ENCODE results near the gene TMC3.
A peak's percentile ranks its signal among the peaks of the same experiment; 100 is the strongest.
"Not testable (repeated sequence)": the region's sequence is repeated elsewhere in the genome, so short reads cannot be mapped to it uniquely, and the experiment has no call there.

Gene TMC3

DNA sequence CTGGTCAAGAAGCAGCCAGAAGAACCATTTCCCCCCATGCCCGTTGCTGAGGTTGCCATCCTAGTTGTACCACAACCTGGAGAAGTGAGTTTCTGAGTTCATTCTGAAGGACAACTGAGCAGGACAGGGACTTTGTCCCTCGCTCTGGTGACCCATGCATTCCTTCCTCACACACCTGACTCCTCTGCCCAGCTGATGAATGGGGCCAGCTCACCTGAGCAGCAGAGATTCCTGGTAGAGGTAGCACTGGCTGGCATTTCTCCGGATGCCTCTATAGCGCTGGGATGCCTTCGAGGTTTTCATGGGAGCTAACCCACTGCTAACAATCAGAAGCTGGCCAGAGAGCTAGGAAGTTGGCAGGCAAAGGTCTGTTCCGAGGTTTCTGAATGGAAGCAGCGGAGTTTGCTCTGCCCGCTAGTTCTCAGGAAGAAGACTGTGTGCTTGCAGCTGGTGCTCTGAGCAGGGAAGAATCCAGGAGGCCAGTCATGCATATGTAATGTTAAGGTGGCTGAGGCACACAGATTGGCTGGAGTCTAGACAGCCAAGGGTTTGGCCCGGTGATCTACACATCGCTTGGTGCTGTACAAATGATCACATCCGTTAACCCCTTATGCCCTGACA is at the start of gene TMC3:
TMC3 (minus strand) TSS at position 439 of the 621 bp plus-strand sequence; CDS start at position 303, 136 bp downstream.
- no peak for DNase-seq

DNA sequence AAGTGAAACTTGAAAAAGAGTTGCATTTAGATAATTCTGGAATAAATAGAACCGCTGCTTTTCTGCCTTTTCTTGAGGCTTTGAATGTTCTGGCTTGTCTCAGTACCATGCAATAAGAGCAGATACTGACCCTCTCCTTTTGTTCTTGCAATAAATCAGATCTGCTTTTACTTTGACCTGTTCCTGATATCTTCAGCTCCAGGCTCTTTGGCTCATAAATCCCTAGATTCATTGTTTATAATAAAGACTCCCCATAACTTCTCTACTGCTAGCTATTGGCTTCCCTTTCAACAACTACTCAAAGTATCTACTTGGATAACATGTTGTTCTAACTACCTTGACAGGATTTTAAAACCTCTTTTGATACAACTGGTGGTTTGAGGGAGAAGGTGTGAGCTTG is 47.4 kb upstream of the TMC3 start:
- no peak for DNase-seq

DNA sequence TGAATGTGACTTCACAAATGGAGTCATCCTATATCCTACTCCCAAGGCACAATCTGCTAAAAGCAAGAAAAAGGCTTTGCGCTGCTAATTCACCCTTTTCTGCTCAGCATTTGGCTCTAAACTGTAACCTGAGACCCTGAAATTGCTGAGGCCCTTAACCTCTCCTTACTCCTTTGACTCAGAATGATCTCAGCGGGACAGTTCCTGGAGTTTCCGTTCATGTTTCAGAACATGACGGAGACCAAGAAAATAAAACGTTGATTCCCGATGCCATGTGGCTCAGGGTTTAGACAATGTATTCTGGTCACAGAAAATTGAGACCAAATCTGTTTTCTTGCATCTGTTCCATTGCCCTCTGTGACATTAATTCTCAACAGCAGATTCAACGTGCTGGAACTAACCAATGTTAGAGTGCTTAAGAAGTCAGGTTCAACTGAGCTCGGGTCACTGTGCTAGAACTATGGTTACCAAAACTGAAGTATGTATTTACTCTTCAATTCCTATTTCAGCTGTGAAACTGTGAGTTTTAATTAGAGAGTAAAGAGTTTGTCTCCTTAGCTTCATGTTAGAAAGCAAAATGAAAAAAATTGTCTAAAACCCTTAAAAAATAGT is 45.4 kb upstream of the TMC3 start:
- DNase-seq = peak; percentile 38

DNA sequence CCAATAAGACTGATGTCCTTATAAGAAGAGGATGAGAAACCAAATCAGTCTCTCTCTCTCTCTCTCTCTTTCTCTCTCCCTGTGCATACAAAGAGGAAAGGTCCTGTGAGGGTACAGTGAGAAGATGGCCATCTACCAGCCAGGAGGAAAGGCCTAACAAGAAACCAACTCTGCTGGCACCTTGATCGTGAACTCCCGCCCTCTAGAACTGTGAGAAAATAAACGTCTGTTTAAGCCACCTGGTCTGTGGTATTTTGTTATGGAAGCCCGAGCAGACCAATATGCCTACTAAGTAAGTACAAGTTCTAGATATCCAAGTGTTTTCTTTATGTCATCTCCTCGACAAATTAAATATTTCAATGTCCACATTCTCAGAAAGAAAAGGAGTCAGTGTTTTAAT is 44.9 kb upstream of the TMC3 start:
- DNase-seq = no peak

DNA sequence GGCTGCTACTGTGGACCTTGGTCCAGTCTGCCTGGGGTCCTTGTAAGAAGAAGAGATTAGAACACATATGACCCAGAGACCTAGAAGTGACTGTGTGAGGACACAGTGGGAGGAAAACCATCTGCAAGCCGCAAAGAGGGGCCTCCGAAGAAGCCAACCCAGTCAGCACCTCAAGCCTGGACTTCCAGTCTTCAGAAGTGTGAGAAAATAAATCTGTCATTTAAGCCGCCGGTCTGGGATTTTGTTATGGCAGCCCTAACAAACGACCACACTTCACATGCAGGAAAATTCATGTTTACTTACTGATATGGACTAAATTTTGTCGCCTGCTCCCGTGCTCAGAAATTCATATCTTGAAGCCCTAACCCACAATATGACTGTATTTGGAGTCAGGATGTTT is 44.4 kb upstream of the TMC3 start:
- no peak for DNase-seq

DNA sequence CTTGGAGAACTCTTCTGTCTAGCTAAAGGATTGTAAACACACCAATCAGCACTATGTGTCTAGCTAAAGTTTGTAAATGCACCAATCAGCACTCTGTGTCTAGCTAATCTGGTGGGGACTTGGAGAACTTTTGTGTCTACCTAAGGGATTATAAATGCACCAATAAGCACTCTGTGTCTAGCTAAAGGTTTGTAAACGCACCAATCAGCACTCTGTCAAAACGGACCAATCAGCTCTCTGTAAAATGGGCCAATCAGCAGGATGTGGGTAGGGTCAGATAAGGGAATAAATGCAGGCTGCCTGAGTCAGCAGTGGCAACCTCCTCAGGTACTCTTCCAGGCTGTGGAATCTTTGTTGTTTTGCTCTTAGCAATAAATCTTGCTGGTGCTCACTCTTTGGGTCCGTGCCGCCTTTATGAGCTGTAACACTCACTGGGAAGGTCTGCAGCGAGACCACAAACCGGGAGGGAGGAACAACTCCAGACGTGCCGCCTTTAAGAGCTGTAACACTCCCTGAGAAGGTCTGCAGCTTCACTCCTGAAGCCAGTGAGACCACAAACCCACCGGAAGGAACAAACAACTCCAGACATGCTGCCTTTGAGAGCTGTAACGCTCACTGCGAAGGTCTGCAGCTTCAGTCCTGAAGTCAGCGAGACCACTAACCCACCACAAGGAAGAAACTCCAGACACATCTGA is 40.4 kb upstream of the TMC3 start:
- DNase-seq = not testable (repeated sequence)

DNA sequence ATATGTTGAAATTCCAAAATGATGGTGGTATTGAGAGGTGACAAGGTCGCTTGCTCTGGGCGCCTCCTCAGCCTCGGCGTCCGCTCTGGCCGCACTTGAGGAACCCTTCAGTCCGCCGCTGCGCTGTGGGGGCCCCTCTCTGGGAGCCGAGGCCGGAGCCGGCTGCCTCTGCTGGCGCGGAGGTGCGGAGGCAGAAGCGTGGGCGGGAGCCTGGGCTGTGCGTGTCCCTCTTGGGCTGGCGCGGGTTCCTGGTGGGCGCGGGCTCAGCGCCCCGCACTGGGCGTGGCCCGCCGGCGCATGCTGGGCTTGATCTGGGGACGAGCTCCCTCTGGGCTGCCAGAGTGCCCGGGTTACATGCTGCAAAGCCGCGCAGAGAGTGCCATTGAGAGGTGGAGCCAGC is 39.8 kb upstream of the TMC3 start:
- no peak for DNase-seq

DNA sequence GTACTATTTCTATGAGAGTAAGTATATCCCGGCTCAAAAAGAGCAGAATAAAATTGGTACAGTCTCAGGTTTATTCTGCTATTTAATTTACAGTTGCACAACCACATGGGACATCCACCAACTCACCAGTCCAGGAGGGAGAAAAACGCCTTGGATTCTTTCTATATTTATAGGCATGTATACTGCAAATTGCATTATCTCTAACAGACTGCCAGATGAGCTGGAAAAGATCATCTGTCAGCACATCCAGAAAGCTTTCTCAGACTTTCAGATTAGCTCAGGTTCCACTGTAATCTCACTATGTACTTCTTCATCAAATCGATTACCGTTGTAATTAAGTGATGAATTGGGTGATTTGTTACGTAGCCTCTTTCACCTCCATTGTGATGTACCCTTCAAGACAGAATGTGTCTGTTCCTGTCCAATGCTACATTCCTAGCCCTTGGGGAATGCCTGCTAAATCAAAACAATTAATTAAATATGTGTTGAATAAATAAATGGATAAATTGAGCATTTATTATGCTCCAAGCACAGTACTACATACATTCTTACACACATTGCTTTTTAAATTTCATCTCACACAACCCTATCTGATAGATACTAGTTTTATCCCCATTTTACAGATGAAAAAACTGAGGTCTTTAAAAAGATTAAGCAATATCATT is 38.1 kb upstream of the TMC3 start:
- DNase-seq = no peak

DNA sequence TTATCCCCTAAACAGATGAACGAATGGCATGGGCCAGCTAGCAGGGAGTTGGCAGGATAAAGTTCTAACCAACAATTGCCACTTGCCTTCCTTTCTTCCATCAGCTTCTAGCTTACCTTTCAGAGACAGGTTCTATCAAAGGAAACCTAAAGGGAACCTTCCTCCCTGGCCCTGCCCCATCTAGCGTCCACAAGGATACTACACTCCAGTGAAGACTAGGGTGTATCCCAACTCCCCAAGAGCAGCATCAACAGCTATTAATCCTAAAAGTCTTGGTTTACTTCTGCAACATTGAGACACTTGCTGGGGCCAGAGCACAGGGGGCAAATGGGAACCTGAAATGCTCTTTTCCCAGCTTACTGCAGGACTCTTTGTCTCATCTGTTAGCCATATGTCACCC is 37.0 kb upstream of the TMC3 start:
- no peak for DNase-seq

DNA sequence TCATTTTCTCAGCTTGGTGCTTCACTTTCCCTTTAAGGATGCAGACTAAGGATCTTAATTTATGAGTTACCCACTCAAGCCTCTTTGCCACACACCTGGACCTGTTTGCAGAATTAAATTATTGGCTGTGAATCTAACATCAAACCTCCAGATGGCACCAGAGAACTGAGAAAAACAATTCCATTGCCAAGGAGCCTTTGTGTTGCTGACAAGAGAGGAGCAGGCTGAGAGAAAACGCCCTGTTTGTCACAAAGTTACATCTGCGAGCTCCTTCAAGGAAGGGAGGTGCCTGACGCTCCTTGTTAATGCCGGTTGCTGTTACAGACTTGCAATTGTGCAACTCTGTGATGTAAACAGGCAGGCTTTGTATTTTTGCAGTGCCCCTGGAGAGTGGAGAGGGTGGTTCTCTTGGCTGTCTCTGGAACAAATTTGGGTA is 36.3 kb upstream of the TMC3 start:
- DNase-seq = peak; percentile 60

DNA sequence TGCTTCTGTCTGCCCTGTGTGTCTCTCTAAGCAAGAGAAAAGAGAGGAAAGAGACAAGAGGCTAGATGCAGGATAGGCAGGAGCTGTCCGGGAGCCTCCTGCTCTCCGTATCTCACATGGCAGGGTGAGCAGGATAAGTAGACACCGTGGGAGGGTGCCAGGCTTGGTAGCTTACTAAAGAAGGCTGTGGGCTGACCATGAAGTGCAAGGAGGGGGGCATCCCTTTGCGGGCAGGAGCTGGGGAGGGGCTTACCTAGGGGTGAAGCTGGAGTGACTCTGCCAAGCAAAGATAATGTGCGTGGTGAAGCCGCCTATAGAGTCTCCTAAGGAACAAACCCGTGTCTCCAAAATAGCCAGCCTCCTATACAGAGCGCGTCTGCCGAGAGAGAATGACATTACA is 33.7 kb upstream of the TMC3 start:
- no peak for DNase-seq

DNA sequence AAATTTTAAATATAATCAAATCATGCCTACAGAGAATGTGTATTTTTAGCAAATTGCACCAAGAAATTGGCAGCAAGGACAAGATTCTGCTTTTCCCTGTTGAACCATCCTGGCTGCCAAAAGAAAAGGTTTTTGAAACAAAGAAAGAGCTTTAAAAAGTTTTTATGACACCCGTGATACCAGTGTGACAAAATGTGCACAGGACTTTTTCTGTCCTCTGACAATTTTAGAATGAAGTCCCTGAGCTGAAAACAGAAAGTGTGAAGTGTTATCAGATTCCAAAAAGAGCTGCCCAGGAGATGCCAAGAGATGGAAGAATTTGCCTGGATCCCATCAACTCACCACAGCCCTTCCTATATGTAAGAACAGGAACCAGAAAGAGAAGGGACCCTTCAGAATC is 33.2 kb upstream of the TMC3 start:
- DNase-seq = no peak

DNA sequence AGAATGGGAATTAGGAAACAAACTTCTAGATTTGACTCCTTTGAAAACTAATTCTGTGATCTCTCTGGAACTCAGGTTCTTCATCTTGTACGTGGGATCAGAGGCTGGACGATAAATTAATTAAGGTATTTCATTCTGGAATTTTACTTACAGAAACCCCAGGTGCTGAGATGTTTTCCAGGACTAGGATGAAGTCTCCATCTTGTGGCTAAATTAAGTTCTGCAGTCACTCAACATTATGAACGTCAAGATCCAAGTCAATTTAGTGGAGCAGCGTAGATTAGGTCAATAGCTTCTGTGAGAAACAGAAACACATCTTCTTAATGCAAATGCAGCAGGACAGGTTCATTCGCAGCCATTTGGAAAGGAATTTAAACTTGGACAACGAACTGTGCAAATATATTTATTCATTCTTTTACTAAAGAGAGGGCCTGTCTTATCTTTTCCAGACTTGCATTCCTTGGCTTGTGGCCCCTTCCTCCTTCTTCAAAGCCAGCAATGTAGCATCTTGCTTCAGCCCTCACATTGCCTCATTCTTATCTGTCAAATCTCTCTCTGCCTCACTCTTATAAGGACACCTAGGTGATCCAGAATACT is 26.7 kb upstream of the TMC3 start:
- no peak for DNase-seq

DNA sequence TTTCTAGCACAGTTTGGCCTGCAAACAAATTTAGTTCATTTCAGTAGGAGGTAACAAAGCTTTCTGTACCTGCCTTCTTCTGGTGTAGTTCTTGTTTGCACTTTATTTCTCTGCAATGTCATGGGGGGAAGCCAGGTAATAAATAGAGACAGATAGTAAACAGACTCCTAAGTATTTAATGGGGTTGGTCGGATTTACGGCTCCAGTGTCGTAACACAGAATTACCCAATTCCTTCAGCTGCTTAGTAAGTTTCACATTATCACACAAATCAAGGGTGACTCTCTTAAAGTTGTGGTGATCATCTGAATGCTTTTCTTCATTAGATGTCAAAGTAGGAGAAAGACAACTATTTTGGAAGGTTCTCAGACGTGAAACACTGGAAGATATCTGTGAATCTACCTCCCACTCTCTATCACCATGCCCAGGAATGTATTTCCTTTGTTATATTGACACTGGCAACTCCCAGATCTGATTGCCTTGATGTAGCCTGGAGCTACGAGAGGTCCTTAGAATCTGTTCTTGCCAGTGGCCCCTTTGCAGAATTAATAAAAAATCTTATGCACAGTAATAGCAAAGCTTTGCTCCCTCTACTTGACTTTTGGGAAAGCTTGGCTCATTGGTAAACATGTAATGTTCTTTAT is 25.0 kb upstream of the TMC3 start:
- no peak for DNase-seq

DNA sequence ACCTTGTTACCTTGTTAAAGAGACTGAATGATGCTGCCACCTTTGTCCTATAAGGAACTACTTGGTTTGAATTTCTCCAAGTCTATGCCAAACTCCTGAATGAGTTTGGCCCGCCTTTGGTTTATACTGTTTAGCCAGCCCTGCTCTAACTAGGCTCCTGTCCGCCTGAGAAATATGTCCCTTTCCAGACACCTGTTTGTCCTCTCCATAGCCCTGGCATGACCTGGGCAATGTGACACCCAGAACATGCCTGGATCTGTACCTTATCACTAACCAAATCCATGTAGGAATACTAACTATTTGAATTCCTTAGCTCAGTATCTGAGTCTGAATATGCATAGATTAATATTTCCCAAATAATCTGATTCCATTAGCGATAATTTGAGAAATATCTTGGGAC is 24.4 kb upstream of the TMC3 start:
- no peak for DNase-seq

DNA sequence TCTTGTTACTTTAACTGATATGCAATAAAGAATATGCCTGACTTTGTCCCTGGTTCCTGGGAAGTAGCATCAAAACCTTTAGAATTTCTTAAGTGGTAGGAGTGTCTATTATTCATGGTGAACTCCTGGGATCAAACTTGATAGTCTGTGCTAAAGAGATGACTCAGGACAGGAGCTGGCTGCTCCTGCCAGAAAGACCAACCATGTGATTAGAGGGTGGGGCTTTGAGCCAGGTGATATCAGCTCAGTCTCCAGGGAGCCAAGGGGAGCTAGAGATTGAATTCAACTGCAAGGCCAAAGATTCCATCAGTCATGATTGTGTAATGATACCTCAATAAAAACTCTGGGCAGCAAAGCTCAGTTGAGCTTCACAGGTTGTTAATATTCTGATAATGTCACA is 20.6 kb upstream of the TMC3 start:
- DNase-seq = no peak

DNA sequence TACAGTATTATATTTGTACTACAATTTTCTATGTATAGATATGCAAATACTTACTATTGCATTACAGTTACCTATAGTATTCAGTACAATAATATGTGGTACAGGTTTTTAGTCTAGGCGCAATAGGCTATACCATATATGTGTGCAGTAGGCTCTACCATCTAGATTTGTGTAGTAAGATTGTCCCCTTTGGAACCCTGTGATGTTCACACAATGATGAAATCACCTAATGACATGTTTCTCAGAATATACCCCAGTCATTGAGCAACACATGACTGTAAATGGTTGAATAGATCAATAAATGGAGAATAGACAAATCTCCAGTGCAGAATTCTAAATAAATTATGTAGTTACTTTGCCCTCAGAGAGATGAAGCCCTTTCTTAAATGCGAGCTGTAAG is 17.6 kb upstream of the TMC3 start:
- no peak for DNase-seq

DNA sequence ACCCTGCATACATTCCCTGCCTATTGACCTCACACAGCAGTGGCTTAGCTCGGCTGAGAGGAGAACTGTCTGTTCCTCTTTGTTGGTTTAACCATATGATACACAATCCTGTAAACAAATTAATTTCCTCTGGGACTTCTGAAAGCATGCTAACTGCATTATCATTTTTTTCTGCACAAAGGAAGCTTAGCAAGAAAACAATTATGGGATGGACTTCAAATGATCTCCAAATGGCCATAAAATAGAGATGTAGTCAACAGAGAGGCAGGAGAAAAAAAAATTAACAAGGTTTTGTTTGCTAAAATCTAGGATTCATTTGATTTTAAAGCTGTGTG is 14.4 kb upstream of the TMC3 start:
- DNase-seq = no peak

DNA sequence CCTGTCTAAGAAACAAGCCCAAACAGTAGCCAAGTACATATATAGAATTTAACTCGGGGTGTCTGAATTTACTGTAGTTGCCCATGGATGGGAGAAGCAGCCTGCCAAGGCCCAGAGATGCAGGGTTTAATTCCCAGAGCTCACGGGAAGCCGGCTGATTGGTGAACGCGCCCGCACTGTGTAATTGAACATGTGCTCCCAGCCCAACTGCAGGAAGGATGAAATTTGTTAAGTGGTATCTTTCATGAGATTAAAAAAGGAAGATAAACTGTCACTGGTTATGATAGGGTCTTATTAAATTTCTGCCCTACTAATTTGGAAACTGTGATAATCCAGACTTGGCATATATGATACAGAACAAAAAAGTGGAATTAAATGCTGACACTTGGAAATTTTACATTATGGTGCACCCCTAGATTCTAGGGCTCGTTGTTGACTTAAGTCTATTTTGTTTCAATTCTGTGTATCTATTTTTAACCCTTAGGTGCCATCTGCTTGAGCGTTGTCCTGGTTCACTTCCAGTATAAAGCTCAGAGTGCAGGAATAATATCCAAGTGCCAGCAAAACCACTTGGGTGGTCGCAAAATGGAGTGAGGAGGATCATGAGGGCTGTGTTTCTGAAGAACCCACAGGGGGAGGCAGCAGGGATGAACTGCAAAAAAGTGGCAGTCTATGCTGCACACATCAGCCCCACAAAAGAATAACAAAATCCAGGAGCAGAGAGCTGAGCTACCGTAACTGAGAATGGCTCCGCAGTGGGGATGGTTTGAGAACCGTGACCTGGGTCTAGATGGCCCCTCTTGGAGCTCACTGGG is 13.8 kb upstream of the TMC3 start:
- DNase-seq = no peak

DNA sequence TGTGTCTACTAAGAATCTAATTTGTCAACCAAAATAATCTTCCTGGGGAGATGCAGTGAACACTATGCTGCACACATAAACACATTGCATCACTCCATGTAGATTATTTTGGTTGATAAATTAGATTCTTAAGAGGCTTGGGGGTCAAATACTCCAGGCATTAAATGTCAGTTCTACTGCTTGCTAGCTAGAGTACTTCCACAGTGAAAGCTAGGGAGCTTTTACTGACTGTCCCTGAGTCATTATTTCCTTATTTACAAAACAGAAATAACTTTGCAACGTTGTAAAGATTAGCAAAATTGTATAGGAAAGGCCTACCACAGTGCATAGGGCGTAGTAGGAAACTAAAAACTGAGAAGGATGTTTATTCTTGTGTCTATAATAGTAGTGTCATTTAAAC is 12.9 kb upstream of the TMC3 start:
- no peak for DNase-seq

DNA sequence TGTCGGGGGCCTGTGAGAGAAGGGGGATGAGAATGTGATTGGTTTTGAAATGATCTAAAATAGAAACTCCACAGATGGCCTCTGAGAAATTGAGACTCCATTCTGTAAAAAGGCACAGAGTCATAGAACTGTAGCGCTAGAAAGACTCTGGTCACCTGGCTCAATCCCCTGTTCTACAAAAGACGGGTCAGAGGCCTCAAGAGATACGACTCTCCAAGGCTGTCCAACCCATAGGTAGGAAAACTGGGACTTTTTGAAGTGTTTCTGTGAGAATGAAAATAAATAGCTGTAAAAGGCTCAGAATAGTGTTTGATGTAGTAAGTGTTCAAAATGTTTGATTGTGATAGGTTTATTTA is 11.7 kb upstream of the TMC3 start:
- DNase-seq = no peak

Data from left hindlimb (tissue), 1 donor.